Trophoblast cell (in vitro differentiated cells and primary cell): ENCODE data around the gene SNAPC2.

Experiments
- DNase-seq, 2 donors: peaks; one replicate each; pipeline ENCODE4 v3.0.0-alpha.2; 2016
- H2AFZ ChIP-seq: 2 replicates; pipeline ENCODE4 v1.6.1; 2013; ENCODE audit warnings: low read length, moderate library complexity, mild to moderate bottlenecking; ENCODE audit not compliant: insufficient read depth, poor library complexity
- H2AK5ac ChIP-seq: 2 replicates; pipeline ENCODE4 v1.6.1; 2013; ENCODE audit warnings: mild to moderate bottlenecking, low read length
- H2BK120ac ChIP-seq: 2 replicates; pipeline ENCODE4 v1.6.1; 2013; ENCODE audit warnings: low read length, mild to moderate bottlenecking, moderate library complexity; ENCODE audit not compliant: insufficient read depth, poor library complexity
- H2BK12ac ChIP-seq: 2 replicates; pipeline ENCODE4 v1.6.1; 2013; ENCODE audit warnings: mild to moderate bottlenecking, low read length, moderate library complexity
- H2BK5ac ChIP-seq: 2 replicates; pipeline ENCODE4 v1.6.1; 2013; ENCODE audit warnings: low read length, low read depth, moderate library complexity, mild to moderate bottlenecking; ENCODE audit not compliant: poor library complexity
- H3K14ac ChIP-seq: 2 replicates; pipeline ENCODE4 v1.6.1; 2013; ENCODE audit warnings: mild to moderate bottlenecking, low read length
- H3K18ac ChIP-seq: 2 replicates; pipeline ENCODE4 v1.6.1; 2013; ENCODE audit warnings: mild to moderate bottlenecking, low read length
- H3K23ac ChIP-seq: 2 replicates; pipeline ENCODE4 v1.6.1; 2013; ENCODE audit warnings: low read length
- H3K27ac ChIP-seq: 2 replicates; pipeline ENCODE4 v1.5.1; 2013; ENCODE audit warnings: low read depth, mild to moderate bottlenecking, inconsistent platforms, low read length, moderate library complexity
- H3K27me3 ChIP-seq: 2 replicates; pipeline ENCODE4 v1.6.1; 2013; ENCODE audit warnings: inconsistent platforms, mild to moderate bottlenecking, low read length, moderate library complexity; ENCODE audit not compliant: insufficient read depth
- H3K36me3 ChIP-seq, 2 experiments: 1 replicate in 1 of 2; 2 replicates in 1 of 2; pipeline ENCODE4 v1.6.1; 2013; ENCODE audit warnings: low read length in 2 of 2, mild to moderate bottlenecking in 2 of 2, moderate library complexity in 1 of 2; ENCODE audit not compliant: insufficient read depth in 2 of 2, control insufficient read depth in 1 of 2
- H3K4ac ChIP-seq: 2 replicates; pipeline ENCODE4 v1.6.1; 2013; ENCODE audit warnings: low read depth, mild to moderate bottlenecking, low read length, moderate library complexity
- H3K4me1 ChIP-seq, 2 experiments: 1 replicate in 1 of 2; 2 replicates in 1 of 2; pipeline ENCODE4 v1.6.1; 2013; ENCODE audit warnings: low read length in 2 of 2, mild to moderate bottlenecking in 2 of 2, moderate library complexity in 1 of 2; ENCODE audit not compliant: insufficient read depth in 2 of 2, control insufficient read depth in 1 of 2
- H3K4me2 ChIP-seq: 2 replicates; pipeline ENCODE4 v1.6.1; 2013; ENCODE audit warnings: inconsistent platforms, mild to moderate bottlenecking, low read length, moderate library complexity
- H3K4me3 ChIP-seq: 2 replicates; pipeline ENCODE4 v1.5.1; 2013; ENCODE audit warnings: mild to moderate bottlenecking, low read depth, low read length, inconsistent platforms
- H3K79me1 ChIP-seq: one replicate; pipeline ENCODE4 v1.6.1; 2013; ENCODE audit warnings: low read length
- H3K79me2 ChIP-seq: 2 replicates; pipeline ENCODE4 v1.6.1; 2013; ENCODE audit warnings: low read length, mild to moderate bottlenecking; ENCODE audit not compliant: control insufficient read depth, insufficient read depth, poor library complexity
- H3K9ac ChIP-seq: 2 replicates; pipeline ENCODE4 v1.6.1; 2013; ENCODE audit warnings: mild to moderate bottlenecking, low read length
- H3K9me3 ChIP-seq: 2 replicates; pipeline ENCODE4 v1.6.1; 2013; ENCODE audit warnings: low read depth, mild to moderate bottlenecking, control low read depth, inconsistent platforms, low read length; ENCODE audit not compliant: insufficient read depth
- H4K12ac ChIP-seq: 2 replicates; pipeline ENCODE4 v1.6.1; 2013; ENCODE audit warnings: low read depth, mild to moderate bottlenecking, low read length, moderate library complexity
- H4K8ac ChIP-seq: 2 replicates; pipeline ENCODE4 v1.6.1; 2013; ENCODE audit warnings: low read depth, mild to moderate bottlenecking, low read length, moderate library complexity
- H4K91ac ChIP-seq: one replicate; pipeline ENCODE4 v1.6.1; 2013; ENCODE audit warnings: low read depth, mild to moderate bottlenecking, low read length, moderate library complexity
- WGBS: extraction: QIAGEN DNeasy Blood & Tissue Kit; methylation state at CpG from one replicate; pipeline ENCODE4 v1.1.7; 2013; ENCODE audit warnings: missing lambda C conversion rate; ENCODE audit not compliant: insufficient read length, insufficient coverage; ENCODE audit errors: extremely low coverage; 5-methylcytosine and 5-hydroxymethylcytosine counted together

The SNAPC2 gene

GRCh38 chr19:7903244-7904073, 16.7 kb upstream of the SNAPC2 start, which contains the start of gene MAP2K7:
Gene MAP2K7, plus strand, starts transcription at chr19:7903877. Its CDS starts 68 bp downstream, at chr19:7903945.
- Histone ChIP-seq H3K27ac (peak within 1 kb of the TSS; percentile 86), H2BK12ac (peak within 1 kb of the TSS; percentile 20), H4K8ac (peak within 1 kb of the TSS; percentile 99), H3K27me3 (no peaks in the 10 kb centered on the region), H3K4me3 (peak within 1 kb of the TSS; percentile 91), H2AFZ (peak within 1 kb of the TSS; percentile 91), H3K4ac (peak within 1 kb of the TSS; percentile 95), H3K4me1 (peaks cover 13 to 15% of the 10 kb centered on the region in 2 experiments), H3K79me2 (peaks cover 17% of the 10 kb centered on the region), H3K23ac (no peak within 1 kb of the TSS), H4K91ac (peak within 1 kb of the TSS; percentile 97), H2BK120ac (peak within 1 kb of the TSS; percentile 86), H3K9me3 (peaks cover 2% of the 10 kb centered on the region), H3K79me1 (peaks cover 16% of the 10 kb centered on the region), H2BK5ac (peak within 1 kb of the TSS; percentile 88), H3K4me2 (peak within 1 kb of the TSS; percentile 97), H3K14ac (peak within 1 kb of the TSS; percentile 88), H3K18ac (peak within 1 kb of the TSS; percentile 97), H3K36me3 (peaks cover 7 to 8% of the 10 kb centered on the region in 2 experiments), H4K12ac (peak within 1 kb of the TSS; percentile 99), H3K9ac (peak within 1 kb of the TSS; percentile 92), H2AK5ac (peak within 1 kb of the TSS; percentile 86)
- no CpG with 5 or more reads among the region's 89 CpGs for WGBS
- DNase-seq, result peak; percentile 100

- H3K79me1 ChIP-seq, result peaks cover 16% of the 10 kb centered on the region
- peak overlapping the region; percentile 71 for H3K4ac ChIP-seq
- H3K18ac ChIP-seq, result peak overlapping the region; percentile 93
- H4K8ac ChIP-seq, result peak overlapping the region; percentile 97
- H3K4me3 ChIP-seq, result peak overlapping the region; percentile 91
- peak overlapping the region; percentile 91 for H4K12ac ChIP-seq
- H2BK5ac ChIP-seq, result peak overlapping the region; percentile 88
- peak overlapping the region; percentile 87 for H3K9ac ChIP-seq
- no peaks in the 10 kb centered on the region for H3K27me3 ChIP-seq
- peak overlapping the region; percentile 86 for H3K27ac ChIP-seq
- no peak overlapping the region for H3K23ac ChIP-seq
- H3K4me1 ChIP-seq, result peaks cover 13 to 15% of the 10 kb centered on the region in 2 experiments
- H2BK12ac ChIP-seq, result peak overlapping the region; percentile 3
- peaks cover 2% of the 10 kb centered on the region for H3K9me3 ChIP-seq
- DNase-seq, result peak in 1 of 2 donors; percentile 46
- H3K36me3 ChIP-seq, result peaks cover 11 to 13% of the 10 kb centered on the region in 2 experiments
- peak overlapping the region; percentile 85 for H3K14ac ChIP-seq
- WGBS, result no CpG with 5 or more reads among the region's 68 CpGs
- H2AFZ ChIP-seq, result peak overlapping the region; percentile 82
- peak overlapping the region; percentile 61 for H2AK5ac ChIP-seq
- peak overlapping the region; percentile 87 for H4K91ac ChIP-seq
- peaks cover 17% of the 10 kb centered on the region for H3K79me2 ChIP-seq
- H3K4me2 ChIP-seq, result peak overlapping the region; percentile 91
- H2BK120ac ChIP-seq, result peak overlapping the region; percentile 82
Measured at GRCh38 chr19:7904074-7905020, 15.8 kb upstream of the SNAPC2 start.

GRCh38 chr19:7905268-7905667, 14.9 kb upstream of the SNAPC2 start:
- H3K36me3 ChIP-seq, result peaks cover 19 to 20% of the 10 kb centered on the region in 2 experiments
- no peak overlapping the region for H2BK5ac ChIP-seq
- H4K8ac ChIP-seq, result no peak overlapping the region
- no peak overlapping the region for H3K18ac ChIP-seq
- no peak overlapping the region for H2AK5ac ChIP-seq
- H4K91ac ChIP-seq, result no peak overlapping the region
- no peak overlapping the region for H2AFZ ChIP-seq
- H3K9me3 ChIP-seq, result peaks cover 2% of the 10 kb centered on the region
- H3K79me2 ChIP-seq, result peaks cover 17% of the 10 kb centered on the region
- peak overlapping the region; percentile 71 for H3K4ac ChIP-seq
- H4K12ac ChIP-seq, result no peak overlapping the region
- WGBS, result no CpG with 5 or more reads among the region's 10 CpGs
- peaks cover 13 to 15% of the 10 kb centered on the region in 2 experiments for H3K4me1 ChIP-seq
- no peak overlapping the region for H2BK120ac ChIP-seq
- H3K23ac ChIP-seq, result no peak overlapping the region
- H3K4me2 ChIP-seq, result no peak overlapping the region
- H3K79me1 ChIP-seq, result peaks cover 16% of the 10 kb centered on the region
- H3K27me3 ChIP-seq, result no peaks in the 10 kb centered on the region
- no peak overlapping the region for H2BK12ac ChIP-seq
- H3K9ac ChIP-seq, result no peak overlapping the region
- no peak overlapping the region for H3K14ac ChIP-seq
- no peak overlapping the region for H3K4me3 ChIP-seq
- no peak for DNase-seq
- no peak overlapping the region for H3K27ac ChIP-seq

DNA sequence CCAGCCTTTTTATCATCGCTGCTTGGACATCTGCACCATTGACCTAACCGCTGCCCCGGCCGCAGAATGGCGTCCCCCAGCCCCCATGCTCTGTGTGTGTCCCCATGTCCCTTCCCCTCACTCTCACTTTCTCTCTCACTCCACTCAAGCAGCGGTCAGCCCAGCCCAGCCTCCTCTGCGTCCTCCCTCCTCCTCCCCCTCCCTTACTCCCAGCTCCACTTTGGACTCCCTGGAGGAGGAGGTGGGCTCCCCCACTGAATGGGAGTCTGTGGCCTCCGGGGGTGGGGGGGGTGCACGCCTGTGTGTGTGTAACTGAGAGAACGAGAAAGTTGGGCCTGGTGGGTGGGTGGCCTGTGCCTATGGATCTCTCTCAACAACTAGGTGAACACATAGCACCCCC, 14.3 kb upstream of the SNAPC2 start:
- Histone ChIP-seq H3K14ac (no peak overlapping the region), H3K4me2 (no peak overlapping the region), H3K27ac (no peak overlapping the region), H4K91ac (no peak overlapping the region), H2BK5ac (no peak overlapping the region), H3K18ac (no peak overlapping the region), H3K9me3 (peaks cover 2% of the 10 kb centered on the region), H2BK12ac (no peak overlapping the region), H3K4me1 (peaks cover 13 to 15% of the 10 kb centered on the region in 2 experiments), H3K79me1 (peaks cover 16% of the 10 kb centered on the region), H2AFZ (no peak overlapping the region), H3K27me3 (no peaks in the 10 kb centered on the region), H3K36me3 (peaks cover 25 to 26% of the 10 kb centered on the region in 2 experiments), H3K4me3 (no peak overlapping the region), H2AK5ac (no peak overlapping the region), H4K8ac (no peak overlapping the region), H2BK120ac (no peak overlapping the region), H4K12ac (no peak overlapping the region), H3K9ac (no peak overlapping the region), H3K23ac (no peak overlapping the region), H3K79me2 (peaks cover 17% of the 10 kb centered on the region), H3K4ac (no peak overlapping the region)
- no CpG with 5 or more reads among the region's 10 CpGs for WGBS
- no peak for DNase-seq
